BE2C (cell line): Measurements from ENCODE around the gene POSTN. TPM values are rescaled to one million over a fixed set of nuclear protein-coding genes. Genes with fewer than 3 reads are reported as not detected.

Source experiments
- DNase-seq: peaks from one replicate; pipeline ENCODE4 v3.0.0-alpha.2; 2020
- H3K27me3 ChIP-seq: fragments of 250-450 bp; sonication (Bioruptor Pico); 2 replicates; pipeline ENCODE4 v1.5.1; 2020; ENCODE audit warnings: mild to moderate bottlenecking
- H3K36me3 ChIP-seq: fragments of 250-450 bp; sonication (Bioruptor Pico); 2 replicates; pipeline ENCODE4 v1.5.1; 2020; ENCODE audit warnings: mild to moderate bottlenecking
- H3K4me1 ChIP-seq: fragments of 250-450 bp; sonication (Bioruptor Pico); 2 replicates; pipeline ENCODE4 v1.5.1; 2020
- H3K4me3 ChIP-seq: 2 replicates; pipeline ENCODE4 v1.5.1; 2011; ENCODE audit warnings: low read depth, low read length
- H3K9me3 ChIP-seq: fragments of 250-450 bp; sonication (Bioruptor Pico); 2 replicates; pipeline ENCODE4 v1.5.1; 2020
- polyA plus RNA-seq: library from polyadenylated mRNA; unstranded; fragments of >200 nt; gene quantifications from one replicate; pipeline ENCODE4 v1.2.1, GENCODE V29; 2012; ENCODE audit warnings: low read depth, missing spikeins; ENCODE audit not compliant: insufficient read length, insufficient read depth
- TF ChIP-seq, protein P1 (sequence below): IDR thresholded peaks from 2 replicates; pipeline ENCODE4 v1.5.1; 2012; ENCODE audit warnings: mild to moderate bottlenecking, low read depth, low read length

Gene POSTN, protein sequence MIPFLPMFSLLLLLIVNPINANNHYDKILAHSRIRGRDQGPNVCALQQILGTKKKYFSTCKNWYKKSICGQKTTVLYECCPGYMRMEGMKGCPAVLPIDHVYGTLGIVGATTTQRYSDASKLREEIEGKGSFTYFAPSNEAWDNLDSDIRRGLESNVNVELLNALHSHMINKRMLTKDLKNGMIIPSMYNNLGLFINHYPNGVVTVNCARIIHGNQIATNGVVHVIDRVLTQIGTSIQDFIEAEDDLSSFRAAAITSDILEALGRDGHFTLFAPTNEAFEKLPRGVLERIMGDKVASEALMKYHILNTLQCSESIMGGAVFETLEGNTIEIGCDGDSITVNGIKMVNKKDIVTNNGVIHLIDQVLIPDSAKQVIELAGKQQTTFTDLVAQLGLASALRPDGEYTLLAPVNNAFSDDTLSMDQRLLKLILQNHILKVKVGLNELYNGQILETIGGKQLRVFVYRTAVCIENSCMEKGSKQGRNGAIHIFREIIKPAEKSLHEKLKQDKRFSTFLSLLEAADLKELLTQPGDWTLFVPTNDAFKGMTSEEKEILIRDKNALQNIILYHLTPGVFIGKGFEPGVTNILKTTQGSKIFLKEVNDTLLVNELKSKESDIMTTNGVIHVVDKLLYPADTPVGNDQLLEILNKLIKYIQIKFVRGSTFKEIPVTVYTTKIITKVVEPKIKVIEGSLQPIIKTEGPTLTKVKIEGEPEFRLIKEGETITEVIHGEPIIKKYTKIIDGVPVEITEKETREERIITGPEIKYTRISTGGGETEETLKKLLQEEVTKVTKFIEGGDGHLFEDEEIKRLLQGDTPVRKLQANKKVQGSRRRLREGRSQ
- not detected for polyA plus RNA-seq

DNA sequence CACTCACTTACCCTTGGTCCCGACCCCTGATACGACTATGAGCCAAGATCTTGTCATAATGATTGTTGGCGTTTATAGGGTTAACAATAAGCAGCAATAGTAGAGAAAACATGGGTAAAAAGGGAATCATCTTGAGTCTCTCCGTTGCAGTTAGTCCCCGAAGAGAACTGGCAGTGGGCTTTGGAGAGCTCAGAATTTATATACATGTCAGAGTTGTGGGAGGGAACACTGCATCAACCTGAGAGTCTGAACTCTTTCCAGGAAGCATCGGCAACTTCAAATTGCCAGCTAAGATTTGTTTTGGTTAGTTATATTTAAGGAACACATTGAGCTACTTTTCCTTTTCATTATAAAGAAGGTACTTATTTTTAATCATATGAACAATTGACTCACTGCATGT lies at the start of gene POSTN:
Gene POSTN, minus strand, starts transcription at position 172 of the 400 bp plus-strand sequence. Its CDS starts 42 bp downstream, at position 130.
- no peaks in the 10 kb centered on the region for H3K4me1 ChIP-seq
- H3K36me3 ChIP-seq, result no peaks in the 10 kb centered on the region
- DNase-seq, result no peak
- H3K9me3 ChIP-seq, result no peaks in the 10 kb centered on the region
- TF ChIP-seq, protein P1, sequence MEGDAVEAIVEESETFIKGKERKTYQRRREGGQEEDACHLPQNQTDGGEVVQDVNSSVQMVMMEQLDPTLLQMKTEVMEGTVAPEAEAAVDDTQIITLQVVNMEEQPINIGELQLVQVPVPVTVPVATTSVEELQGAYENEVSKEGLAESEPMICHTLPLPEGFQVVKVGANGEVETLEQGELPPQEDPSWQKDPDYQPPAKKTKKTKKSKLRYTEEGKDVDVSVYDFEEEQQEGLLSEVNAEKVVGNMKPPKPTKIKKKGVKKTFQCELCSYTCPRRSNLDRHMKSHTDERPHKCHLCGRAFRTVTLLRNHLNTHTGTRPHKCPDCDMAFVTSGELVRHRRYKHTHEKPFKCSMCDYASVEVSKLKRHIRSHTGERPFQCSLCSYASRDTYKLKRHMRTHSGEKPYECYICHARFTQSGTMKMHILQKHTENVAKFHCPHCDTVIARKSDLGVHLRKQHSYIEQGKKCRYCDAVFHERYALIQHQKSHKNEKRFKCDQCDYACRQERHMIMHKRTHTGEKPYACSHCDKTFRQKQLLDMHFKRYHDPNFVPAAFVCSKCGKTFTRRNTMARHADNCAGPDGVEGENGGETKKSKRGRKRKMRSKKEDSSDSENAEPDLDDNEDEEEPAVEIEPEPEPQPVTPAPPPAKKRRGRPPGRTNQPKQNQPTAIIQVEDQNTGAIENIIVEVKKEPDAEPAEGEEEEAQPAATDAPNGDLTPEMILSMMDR, result no peak
- H3K27me3 ChIP-seq, result peaks cover 2% of the 10 kb centered on the region; the same call in 1 of the 2 replicates
- no peak within 1 kb of the TSS for H3K4me3 ChIP-seq

DNA sequence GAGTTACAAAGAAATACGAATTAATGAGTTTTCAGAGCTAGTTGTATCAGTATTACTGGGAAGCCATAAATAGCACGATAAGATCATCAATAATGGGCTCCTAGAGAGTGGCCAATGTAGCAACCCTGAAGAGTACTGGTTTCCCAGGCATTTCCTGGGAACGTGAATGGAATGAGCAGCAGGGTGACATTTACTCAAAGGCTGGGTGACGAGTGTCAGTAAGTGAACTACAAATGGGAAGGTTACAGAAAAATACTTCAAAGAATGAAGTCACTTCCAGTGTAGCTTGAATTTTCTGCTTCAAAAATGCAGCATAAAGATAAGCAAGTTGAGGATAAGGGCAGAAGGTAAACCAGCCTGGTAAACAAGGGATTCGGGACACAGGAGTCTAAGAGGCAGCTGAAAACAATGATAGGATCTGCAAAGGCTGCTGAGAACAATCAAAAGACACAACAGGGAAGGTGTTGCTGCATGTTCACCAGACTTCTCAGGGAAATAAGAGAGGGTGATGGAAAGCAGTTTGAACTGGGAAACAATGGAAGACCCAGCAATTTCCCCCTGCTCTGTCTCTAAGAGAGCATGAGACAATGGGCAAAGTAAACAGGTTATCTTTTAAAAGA lies 48.6 kb upstream of the POSTN start:
- no peaks in the 10 kb centered on the region for H3K27me3 ChIP-seq
- H3K9me3 ChIP-seq, result no peaks in the 10 kb centered on the region
- H3K4me1 ChIP-seq, result no peaks in the 10 kb centered on the region
- DNase-seq, result no peak
- no peaks in the 10 kb centered on the region for H3K36me3 ChIP-seq
- no peak overlapping the region for H3K4me3 ChIP-seq
- TF ChIP-seq, protein P1, result no peak

- TF ChIP-seq, protein P1, result no peak
- no peaks in the 10 kb centered on the region for H3K27me3 ChIP-seq
Measured at GRCh38 chr13:37646531-37646930, 48.0 kb upstream of the POSTN start.

DNA sequence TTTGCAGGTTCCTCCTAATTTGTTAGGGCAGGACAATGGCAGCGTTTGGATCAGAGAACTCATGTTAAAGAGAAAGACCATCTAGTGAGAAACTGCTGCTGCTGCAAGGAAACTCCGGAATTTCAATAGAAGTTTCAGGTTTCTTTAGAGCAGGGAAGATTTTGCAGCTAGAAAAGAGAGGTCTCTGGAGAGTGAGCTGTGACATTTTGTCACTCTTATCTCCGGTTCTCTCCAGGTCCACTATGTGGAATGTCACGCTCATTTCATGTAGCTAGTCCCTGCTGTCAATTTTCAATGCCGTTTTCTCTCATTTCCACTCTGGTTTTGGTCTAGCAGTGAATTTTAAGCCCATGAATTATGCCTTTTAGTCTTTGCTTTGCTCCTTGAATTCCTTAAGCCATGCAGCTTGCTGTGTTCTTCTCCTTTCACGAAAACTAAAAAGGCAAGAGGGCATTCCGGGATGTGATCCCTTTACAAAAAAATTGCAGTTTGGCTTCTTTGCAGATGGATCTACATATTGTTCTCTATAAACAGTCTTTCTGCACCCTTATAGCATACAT lies 46.7 kb upstream of the POSTN start:
- Histone ChIP-seq H3K36me3 (no peaks in the 10 kb centered on the region), H3K27me3 (no peaks in the 10 kb centered on the region), H3K4me3 (no peak overlapping the region), H3K4me1 (no peaks in the 10 kb centered on the region), H3K9me3 (no peaks in the 10 kb centered on the region)
- no peak for DNase-seq
- TF ChIP-seq, protein P1, result no peak

More at GRCh38 chr13:37646531-37646930, 48.0 kb upstream of the POSTN start:
- no peaks in the 10 kb centered on the region for H3K9me3 ChIP-seq
- no peak for DNase-seq
- no peak overlapping the region for H3K4me3 ChIP-seq
- no peaks in the 10 kb centered on the region for H3K36me3 ChIP-seq
- no peaks in the 10 kb centered on the region for H3K4me1 ChIP-seq

- Histone ChIP-seq H3K27me3 (peaks cover 5% of the 10 kb centered on the region; the same call in 1 of the 2 replicates), H3K9me3 (no peaks in the 10 kb centered on the region), H3K4me1 (no peaks in the 10 kb centered on the region), H3K4me3 (no peak overlapping the region), H3K36me3 (no peaks in the 10 kb centered on the region)
- TF ChIP-seq, protein P1, result no peak
- no peak for DNase-seq
Measured at GRCh38 chr13:37641391-37641790, 42.8 kb upstream of the POSTN start.
